Effector memory CD8-positive, alpha-beta T cell (primary cell): ENCODE data around the gene LARP4.
"Not testable (repeated sequence)": the region's sequence is repeated elsewhere in the genome, so short reads cannot be mapped to it uniquely, and the experiment has no call there.

Experiments
- ATAC-seq: fragments of 150-1000 bp; cut with Tn5 transposase; replicated peaks from 2 replicates; pipeline ENCODE4 v1.10.0; 2021; ENCODE audit warnings: mild to moderate bottlenecking, moderate library complexity
- DNase-seq, 3 experiments: peaks; one replicate each; pipeline ENCODE4 v3.0.0; 2021
- H3K27ac Mint-ChIP-seq, 2 donors: one replicate each; pipeline ENCODE4 v1.8.0; 2022; ENCODE audit warnings: mild to moderate bottlenecking in 2 of 2, mixed read lengths in 2 of 2, moderate library complexity in 2 of 2
- H3K27me3 Mint-ChIP-seq, 2 donors: one replicate each; pipeline ENCODE4 v1.8.0; 2022; ENCODE audit warnings: mixed read lengths in 2 of 2
- H3K36me3 Mint-ChIP-seq: one replicate; pipeline ENCODE4 v1.8.0; 2022; ENCODE audit warnings: mild to moderate bottlenecking, moderate library complexity, mixed read lengths; ENCODE audit not compliant: insufficient read depth
- H3K4me1 Mint-ChIP-seq, 2 donors: one replicate each; pipeline ENCODE4 v1.8.0; 2022; ENCODE audit warnings: low read depth in 2 of 2, mixed read lengths in 2 of 2
- H3K4me3 Mint-ChIP-seq, 2 donors: one replicate each; pipeline ENCODE4 v1.8.0; 2022; ENCODE audit warnings: mild to moderate bottlenecking in 2 of 2, mixed read lengths in 2 of 2, moderate library complexity in 2 of 2
- H3K9me3 Mint-ChIP-seq, 2 donors: one replicate each; pipeline ENCODE4 v1.8.0; 2022; ENCODE audit warnings: mixed read lengths in 2 of 2

LARP4 gene

DNA sequence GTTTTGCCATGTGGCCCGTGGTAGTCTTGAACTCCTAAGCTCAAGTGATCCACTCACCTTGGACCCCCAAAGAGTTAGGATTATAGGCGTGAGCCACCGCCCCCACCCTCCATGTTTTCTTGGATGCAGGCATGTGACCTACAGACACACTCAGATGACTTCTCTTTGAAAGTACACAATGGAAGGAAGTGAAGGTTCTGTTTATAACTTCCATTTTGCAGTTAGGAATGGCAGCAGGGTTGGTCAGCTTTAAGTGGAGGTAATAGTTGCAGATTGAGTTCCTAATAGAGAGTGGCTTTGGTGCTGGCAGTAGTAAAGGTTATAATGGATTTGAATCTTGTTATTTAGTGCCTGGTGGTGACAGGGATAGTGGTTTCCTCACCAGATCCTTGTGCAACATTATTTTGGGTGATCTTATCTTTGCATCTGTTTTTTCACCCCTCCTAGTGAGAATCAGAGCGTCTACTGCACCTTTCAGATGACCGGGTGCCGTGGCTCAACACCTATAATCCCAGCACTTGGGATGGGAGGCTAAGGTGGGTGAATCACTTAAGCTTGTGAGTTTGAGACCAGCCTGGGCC, 15.3 kb downstream of the LARP4 start:
- DNase-seq (no peak), ATAC-seq (no peak)
- H3K27me3 Mint-ChIP-seq: no peaks in the 10 kb centered on the region
- H3K9me3 Mint-ChIP-seq: no peaks in the 10 kb centered on the region
- H3K36me3 Mint-ChIP-seq: peaks cover 20% of the 10 kb centered on the region
- H3K27ac Mint-ChIP-seq: peak overlapping the region in 1 of 2 donors; percentile 35
- H3K4me3 Mint-ChIP-seq: no peak overlapping the region
- H3K4me1 Mint-ChIP-seq: peaks cover 21 to 27% of the 10 kb centered on the region in 2 donors

DNA sequence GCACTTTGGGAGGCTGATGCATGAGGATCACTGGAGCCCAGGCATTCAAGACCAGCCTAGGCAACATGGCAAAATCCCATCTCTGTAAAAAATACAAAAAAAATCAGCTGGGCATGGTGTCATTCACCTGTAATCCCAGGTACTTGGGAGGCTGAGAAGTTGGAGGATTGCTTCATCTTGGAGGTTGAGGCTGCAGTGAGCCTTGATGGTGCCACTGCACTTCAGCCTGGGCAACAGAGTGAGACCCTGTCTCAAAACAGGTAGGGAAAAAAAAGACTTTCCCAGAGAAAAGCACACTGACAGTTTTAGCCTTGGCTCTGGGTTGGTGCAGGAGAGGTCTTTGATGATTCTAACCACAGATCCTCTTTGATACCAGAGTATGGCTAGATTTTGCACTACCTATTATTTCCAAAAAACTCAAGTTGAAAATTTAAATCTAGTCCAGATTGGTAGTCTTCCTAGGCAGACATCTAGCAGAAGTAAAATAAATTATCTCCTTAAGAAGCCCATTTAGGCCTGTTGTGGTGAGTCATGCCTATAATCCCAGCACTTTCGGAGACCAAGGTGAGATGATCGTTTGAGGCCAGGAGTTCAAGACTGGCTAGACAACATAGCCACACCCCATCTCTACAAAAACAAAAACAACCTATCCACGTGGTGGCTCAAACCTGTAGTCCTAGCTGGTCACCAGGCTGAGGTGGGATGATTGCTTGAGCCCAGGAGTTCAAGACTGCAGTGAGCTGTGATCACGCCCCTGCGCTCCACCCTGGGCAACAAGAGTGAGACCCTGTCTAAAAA, 18.6 kb downstream of the LARP4 start:
- DNase-seq: no peak
- Mint-ChIP-seq H3K9me3 (no peaks in the 10 kb centered on the region), H3K4me1 (peaks cover 14 to 26% of the 10 kb centered on the region in 2 donors), H3K36me3 (peaks cover 24% of the 10 kb centered on the region), H3K27me3 (no peaks in the 10 kb centered on the region), H3K4me3 (no peak overlapping the region), H3K27ac (no peak overlapping the region)
- ATAC-seq: no peak

DNA sequence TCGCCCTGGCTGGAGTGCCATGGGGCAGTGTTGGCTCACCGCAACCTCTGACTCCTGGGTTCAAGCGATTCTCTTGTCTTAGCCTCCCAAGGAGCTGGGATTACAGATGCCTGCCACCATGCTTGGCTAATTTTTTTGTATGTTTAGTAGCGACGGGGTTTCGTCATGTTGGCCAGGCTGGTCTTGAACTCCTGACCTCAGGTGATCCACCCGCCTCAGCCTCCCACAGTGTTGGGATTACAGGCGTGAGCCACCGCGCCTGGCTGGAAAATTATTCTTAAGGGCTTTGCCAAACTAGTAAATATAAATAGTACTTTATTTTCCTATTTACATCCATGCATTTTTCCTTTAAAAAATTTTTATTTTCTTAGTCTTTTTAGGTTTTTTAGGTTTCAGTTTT, 22.2 kb downstream of the LARP4 start:
- ATAC-seq, H3K27ac Mint-ChIP-seq, H3K9me3 Mint-ChIP-seq, DNase-seq, H3K4me3 Mint-ChIP-seq, H3K27me3 Mint-ChIP-seq: not testable (repeated sequence)
- Mint-ChIP-seq H3K4me1 (peaks cover 12 to 26% of the 10 kb centered on the region in 2 donors), H3K36me3 (peaks cover 18% of the 10 kb centered on the region)

DNA sequence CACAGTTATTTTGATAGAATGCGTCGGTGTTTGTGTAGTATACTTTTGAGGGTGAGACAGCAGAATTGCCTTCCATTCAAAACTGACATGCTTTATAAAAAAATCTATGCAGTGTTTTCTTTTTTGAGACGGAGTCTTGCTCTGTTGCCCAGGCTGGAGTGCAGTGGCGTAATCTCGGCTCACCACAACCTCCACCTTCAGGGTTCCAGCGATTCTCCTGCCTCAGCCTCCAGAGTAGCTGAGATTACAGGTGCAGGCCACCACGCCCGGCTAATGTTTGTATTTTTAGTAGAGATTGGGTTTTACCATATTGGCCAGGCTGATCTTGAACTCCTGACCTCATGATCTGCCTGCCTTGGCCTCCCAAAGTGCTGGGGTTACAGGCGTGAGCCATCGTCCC, 22.7 kb downstream of the LARP4 start:
- H3K4me3 Mint-ChIP-seq, ATAC-seq, H3K9me3 Mint-ChIP-seq, H3K27me3 Mint-ChIP-seq, H3K27ac Mint-ChIP-seq, DNase-seq: not testable (repeated sequence)
- Mint-ChIP-seq H3K36me3 (peaks cover 18% of the 10 kb centered on the region), H3K4me1 (peaks cover 9 to 26% of the 10 kb centered on the region in 2 donors)

DNA sequence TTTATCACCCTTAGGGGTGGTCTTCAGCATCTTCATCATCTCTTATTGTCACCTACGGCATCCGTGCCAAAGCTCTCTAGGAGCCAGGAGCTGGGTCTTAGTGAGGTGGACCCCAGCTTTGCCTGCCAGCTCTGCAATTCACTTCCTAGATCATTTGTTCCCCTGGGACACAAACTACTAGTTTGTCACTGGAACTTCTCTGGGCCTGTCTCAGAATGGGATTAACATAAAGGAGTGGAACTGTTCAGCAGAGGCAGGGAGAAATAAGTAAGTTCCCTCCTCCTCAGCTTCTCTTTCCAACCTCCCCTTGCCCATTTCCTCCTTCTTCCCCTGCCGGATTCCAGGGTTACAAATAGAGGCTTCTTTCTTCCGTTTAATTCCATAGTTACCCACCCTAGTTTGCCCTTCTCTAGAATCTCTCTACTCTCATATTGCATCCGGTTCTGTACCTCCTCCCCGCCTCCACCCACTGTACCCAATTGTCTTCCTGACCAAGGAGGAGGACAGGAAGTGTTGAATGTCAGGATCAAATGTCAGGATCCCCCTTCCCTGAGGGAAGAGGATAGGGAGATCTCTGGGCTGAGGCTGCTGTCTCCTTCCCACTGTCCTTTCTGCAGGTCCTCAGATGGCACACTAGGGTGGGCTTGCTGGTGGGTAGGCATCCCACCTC, 25.0 kb downstream of the LARP4 start:
- Mint-ChIP-seq H3K36me3 (peaks cover 33% of the 10 kb centered on the region), H3K27me3 (no peaks in the 10 kb centered on the region), H3K4me3 (no peak overlapping the region), H3K9me3 (no peaks in the 10 kb centered on the region), H3K4me1 (peaks cover 5 to 16% of the 10 kb centered on the region in 2 donors), H3K27ac (peak overlapping the region; percentile 17 to 31)
- no peak for DNase-seq
- ATAC-seq: no peak

DNA sequence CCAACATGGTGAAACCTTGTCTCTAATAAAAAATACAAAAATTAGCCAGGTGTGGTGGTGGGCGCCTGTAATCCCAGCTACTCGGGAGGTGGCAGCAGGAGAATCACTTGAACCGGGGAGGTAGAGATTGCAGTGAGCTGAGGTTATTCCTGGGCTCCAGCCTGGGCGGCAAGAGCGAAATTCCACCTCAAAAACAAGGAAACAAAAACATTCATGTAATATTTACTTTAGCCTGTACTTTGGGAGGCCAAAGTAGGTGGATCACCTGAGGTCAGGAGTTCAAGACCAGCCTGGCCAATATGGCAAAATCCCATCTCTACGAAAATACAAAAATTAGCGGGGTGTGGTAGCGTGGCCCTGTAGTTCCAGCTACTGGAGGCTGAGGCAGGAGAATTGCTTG, 31.0 kb downstream of the LARP4 start:
- peaks cover 57% of the 10 kb centered on the region for H3K36me3 Mint-ChIP-seq
- not testable (repeated sequence) for H3K4me1 Mint-ChIP-seq, DNase-seq, ATAC-seq, H3K27ac Mint-ChIP-seq, H3K9me3 Mint-ChIP-seq, H3K4me3 Mint-ChIP-seq, H3K27me3 Mint-ChIP-seq

DNA sequence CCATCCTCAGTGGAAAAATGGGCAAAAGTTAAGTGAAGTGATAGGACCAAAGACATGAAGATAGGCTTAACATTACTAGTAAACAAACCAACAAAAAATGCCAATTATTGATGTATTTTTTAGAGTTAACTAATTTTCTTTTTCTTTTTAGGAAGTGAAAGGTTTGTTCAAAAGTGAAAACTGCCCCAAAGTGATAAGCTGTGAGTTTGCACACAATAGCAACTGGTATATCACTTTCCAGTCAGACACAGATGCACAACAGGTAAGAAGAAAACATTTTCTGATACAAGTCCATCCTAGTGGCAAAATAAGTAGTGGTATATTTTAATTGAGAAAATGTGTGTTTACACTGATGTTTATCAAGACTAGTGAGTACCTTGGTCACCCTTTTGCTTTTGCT, 39.6 kb downstream of the LARP4 start:
- Mint-ChIP-seq H3K27me3 (no peaks in the 10 kb centered on the region), H3K4me1 (no peaks in the 10 kb centered on the region), H3K9me3 (no peaks in the 10 kb centered on the region), H3K36me3 (peaks cover 65% of the 10 kb centered on the region), H3K27ac (no peak overlapping the region), H3K4me3 (no peak overlapping the region)
- no peak for DNase-seq
- ATAC-seq: no peak

DNA sequence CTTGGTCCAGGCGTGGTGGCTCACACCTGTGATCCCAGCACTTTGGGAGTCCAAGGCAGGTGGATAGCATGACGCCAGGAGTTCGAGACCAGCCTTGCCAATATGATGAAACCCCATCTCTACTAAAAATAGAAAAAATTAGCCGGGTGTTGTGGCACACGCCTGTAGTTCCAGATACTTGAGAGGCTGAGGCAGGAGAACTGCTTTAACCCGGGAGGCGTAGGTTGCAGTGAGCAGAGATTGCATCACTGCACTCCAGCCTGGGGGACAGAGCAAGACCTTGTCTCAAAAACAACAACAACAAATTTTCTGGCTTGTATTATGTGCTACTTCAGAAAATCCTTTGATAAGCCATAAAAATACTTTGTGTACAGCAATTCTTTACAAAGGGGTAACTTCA, 41.1 kb downstream of the LARP4 start:
- H3K4me1 Mint-ChIP-seq: no peaks in the 10 kb centered on the region
- no peak for ATAC-seq
- no peak overlapping the region for H3K4me3 Mint-ChIP-seq
- no peaks in the 10 kb centered on the region for H3K9me3 Mint-ChIP-seq
- H3K36me3 Mint-ChIP-seq: peaks cover 65% of the 10 kb centered on the region
- H3K27me3 Mint-ChIP-seq: no peaks in the 10 kb centered on the region
- DNase-seq: no peak
- no peak overlapping the region for H3K27ac Mint-ChIP-seq

DNA sequence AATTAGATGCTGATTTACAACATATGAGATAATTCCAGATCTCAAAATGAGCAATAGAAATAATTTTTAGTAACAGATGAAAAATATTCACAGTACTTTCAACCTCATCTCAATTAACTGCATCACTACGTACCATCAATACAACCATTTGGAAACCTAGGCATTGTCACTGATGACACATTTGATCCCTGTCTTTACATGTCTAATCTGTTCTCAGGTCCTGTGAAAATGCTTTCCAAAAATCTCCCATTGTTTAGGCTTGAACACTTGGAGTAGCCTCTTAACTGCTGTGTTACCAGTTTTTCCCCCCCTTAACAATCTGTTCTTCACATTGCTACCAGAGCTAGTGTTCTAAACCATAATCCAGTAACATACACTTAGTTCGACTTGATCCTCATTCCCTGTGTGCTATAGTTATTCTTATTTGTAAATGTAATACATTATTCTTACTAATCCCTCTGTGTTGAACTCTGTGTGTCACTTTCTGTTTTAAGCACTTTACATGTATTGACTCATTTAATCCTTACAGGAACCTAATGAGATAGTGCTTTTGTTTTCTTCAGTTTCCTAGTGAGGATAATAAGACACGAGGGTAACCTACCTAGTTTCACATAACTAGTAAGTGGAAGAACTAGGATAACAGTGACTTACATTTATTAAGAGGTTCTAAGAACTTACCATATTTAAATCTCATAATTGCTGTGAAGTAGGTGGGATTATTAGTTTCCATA, 41.7 kb downstream of the LARP4 start:
- H3K27me3 Mint-ChIP-seq: no peaks in the 10 kb centered on the region
- H3K9me3 Mint-ChIP-seq: no peaks in the 10 kb centered on the region
- DNase-seq: no peak
- ATAC-seq: no peak
- peaks cover 68% of the 10 kb centered on the region for H3K36me3 Mint-ChIP-seq
- no peaks in the 10 kb centered on the region for H3K4me1 Mint-ChIP-seq
- no peak overlapping the region for H3K4me3 Mint-ChIP-seq
- peak overlapping the region in 1 of 2 donors; percentile 73 for H3K27ac Mint-ChIP-seq

DNA sequence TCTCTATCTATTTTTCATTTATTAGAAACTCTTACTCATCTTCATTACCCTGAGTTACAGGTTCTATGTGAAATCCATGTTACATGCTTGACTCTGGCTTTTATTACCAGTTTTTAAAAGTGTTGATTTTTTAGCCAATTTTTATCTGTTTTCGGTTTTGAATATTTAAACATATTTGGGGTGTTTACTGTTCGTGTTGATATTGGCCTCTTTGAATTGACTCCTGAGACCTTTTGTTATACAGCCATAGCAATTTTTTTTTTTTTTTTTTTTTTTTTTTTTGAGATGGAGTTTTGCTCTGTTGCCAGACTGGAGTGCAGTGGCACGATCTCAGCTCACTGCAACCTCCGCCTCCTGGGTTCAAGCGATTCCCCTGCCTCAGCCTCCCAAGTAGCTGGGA, 49.0 kb downstream of the LARP4 start:
- not testable (repeated sequence) for H3K27ac Mint-ChIP-seq, H3K4me3 Mint-ChIP-seq, H3K4me1 Mint-ChIP-seq, H3K27me3 Mint-ChIP-seq, H3K9me3 Mint-ChIP-seq, ATAC-seq, DNase-seq
- H3K36me3 Mint-ChIP-seq: peaks cover 31% of the 10 kb centered on the region

DNA sequence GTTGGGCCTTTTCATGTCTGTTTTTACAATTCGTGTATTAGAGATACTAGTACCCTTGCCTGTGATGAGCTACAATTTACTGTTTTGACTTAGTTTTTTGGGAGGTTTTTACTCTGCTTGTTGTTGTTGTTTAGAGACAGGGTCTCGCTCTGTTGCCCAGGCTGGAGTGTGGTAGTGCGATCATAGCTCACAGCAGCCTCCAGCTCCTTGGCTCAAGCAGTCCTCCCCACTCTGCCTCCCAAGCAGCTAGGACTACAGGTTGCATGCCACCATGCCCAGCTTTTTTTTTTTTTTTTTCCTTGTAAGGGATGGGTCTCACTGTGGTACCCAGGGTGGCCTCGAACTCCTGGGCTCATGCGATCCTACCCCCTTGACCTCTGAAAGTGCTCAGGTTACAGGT, 52.1 kb downstream of the LARP4 start:
- Mint-ChIP-seq H3K36me3 (peaks cover 35% of the 10 kb centered on the region), H3K27me3 (no peaks in the 10 kb centered on the region), H3K27ac (no peak overlapping the region), H3K4me3 (no peak overlapping the region), H3K4me1 (no peaks in the 10 kb centered on the region), H3K9me3 (no peaks in the 10 kb centered on the region)
- ATAC-seq (no peak), DNase-seq (no peak)

DNA sequence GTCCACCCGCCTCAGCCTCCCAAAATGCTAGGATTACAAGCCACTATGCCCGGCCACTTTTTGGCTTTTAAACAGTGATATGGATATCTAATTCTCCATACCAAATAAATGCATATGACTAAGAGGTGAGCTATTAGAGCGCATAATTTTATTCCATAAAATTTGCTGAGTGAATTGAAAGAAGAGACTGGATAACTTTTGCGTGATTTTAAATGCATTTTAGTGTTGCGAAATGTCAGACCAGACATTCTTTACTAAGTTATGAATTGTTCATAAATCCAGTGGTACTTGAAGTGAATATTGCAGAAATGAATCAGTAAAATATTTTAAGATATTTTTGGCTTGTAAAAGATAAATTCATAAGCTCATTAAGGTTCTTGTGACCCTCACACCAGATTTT, 53.2 kb downstream of the LARP4 start:
- no peak for DNase-seq
- no peak for ATAC-seq
- peaks cover 37% of the 10 kb centered on the region for H3K36me3 Mint-ChIP-seq

DNA sequence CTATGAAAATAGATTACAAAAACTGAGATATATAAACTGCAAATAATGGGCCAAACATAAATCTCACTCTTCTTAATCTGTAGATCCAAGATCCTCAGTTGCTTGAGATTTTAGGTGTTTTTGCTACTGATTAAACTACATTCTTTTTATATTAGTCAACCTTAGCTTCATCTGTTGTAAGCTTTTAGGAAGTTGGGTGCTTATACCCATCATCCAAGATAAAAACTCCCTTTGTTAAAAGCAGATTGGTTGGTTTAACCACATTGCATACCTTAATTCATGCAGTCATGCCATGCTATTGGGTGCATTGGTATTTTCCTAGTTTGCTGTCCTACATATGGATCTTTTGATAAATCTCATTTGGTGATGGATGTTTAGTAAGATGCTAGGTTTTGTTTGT, 57.9 kb downstream of the LARP4 start:
- DNase-seq (no peak), ATAC-seq (no peak)
- Mint-ChIP-seq H3K4me1 (no peaks in the 10 kb centered on the region), H3K27me3 (no peaks in the 10 kb centered on the region), H3K36me3 (peaks cover 36% of the 10 kb centered on the region), H3K9me3 (no peaks in the 10 kb centered on the region), H3K4me3 (no peak overlapping the region), H3K27ac (no peak overlapping the region)

More for the DNA sequence above, 53.2 kb downstream of the LARP4 start:
- Mint-ChIP-seq H3K9me3 (no peaks in the 10 kb centered on the region), H3K27me3 (no peaks in the 10 kb centered on the region), H3K27ac (no peak overlapping the region), H3K4me3 (no peak overlapping the region), H3K4me1 (no peaks in the 10 kb centered on the region)
